Stimulated activated CD4-positive, alpha-beta T cell treated with anti-CD3 and anti-CD28 coated beads, Interleukin-2, amount 100 ng/mL, for 24 hours (primary cell): ENCODE data around the gene NIFK.
"Not testable (repeated sequence)": the region's sequence is repeated elsewhere in the genome, so short reads cannot be mapped to it uniquely, and the experiment has no call there.

ENCODE experiments used
- DNase-seq, 2 donors: peaks; one replicate each; pipeline ENCODE4 v3.0.0-alpha.2; 2020

Gene NIFK

DNA sequence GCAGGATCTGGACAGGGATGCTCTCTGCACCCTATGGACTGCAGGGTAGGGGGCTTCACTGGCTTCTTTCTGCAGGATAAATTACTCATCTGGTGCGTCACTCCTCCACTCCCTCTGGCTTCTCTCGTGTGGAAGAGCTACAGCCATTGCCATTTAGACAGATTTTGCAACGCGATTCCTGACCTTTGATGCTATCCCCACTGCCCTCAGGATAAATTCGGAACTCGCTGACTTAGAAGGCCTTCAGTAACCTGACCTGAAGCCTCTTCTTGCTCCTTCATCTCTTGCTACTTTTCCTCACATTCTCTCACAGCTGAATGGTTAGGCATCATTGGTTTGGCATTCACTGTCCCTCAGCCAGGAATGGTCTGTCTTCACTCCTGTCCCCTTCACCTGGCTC lies 5.3 kb downstream of the NIFK start:
- DNase-seq = no peak

DNA sequence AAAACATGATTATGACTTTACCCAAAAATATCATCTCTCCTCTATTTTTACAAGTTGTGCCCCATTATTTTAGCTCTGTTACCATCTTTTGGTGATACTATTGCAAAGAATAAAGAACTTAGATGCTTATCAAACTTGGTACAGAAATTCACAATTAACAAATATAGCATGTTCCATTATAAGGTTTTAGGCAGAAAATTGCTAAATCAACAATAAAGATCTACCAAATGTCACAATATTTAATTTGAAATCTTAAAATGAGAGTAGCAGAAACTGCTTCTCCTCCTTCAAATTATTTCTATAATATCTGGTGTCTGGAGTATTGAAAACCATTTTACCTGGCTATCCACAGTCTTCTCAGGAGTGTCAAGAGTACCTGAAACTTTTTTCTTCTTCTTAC lies 8.7 kb downstream of the NIFK start:
- no peak for DNase-seq

- DNase-seq = no peak
Observed at GRCh38 chr2:121727332-121727731, 9.3 kb downstream of the NIFK start.

GRCh38 chr2:121723316-121723715 lies 13.4 kb downstream of the NIFK start:
- DNase-seq = no peak

DNA sequence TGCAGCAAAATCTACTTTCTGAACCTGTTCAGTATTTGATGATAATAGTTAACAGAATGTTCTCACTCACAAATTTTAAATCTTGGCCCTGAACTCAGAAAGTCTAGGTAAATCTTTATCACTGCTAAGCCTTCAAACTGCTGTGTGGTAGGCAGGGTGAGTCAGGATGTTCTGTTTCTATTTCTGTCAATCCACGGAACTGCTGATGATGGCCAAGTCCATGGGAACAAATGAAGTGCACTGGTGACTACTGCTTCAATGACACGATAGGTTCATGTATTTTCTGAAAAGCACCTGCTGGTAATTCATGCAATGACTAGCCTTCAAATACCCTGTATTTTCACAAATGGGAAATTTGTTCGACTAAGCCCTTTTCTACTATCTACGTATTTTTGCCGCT lies 14.2 kb downstream of the NIFK start:
- DNase-seq = no peak

GRCh38 chr2:121721926-121722325 lies 14.7 kb downstream of the NIFK start:
- DNase-seq = no peak

DNA sequence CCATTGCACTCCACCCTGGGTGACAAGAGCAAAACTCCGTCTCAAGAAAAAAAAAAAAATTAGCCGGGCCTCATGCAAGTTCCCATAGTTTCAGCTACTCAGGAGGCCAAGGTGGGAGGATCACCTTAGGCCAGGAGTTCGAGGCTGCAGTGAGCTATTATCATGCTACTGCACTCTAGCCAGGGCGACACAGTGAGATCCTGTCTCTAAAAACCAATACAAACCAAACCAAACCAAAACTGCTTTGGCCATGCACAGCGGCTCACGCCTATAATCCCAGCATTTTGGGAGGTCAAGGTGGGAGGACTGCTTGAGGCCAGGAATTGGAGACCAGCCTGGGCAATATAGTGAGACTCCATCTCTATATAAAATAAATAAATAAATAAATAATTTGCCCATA lies 19.1 kb downstream of the NIFK start:
- DNase-seq = no peak

- DNase-seq = no peak
Observed at GRCh38 chr2:121716126-121716525, 20.5 kb downstream of the NIFK start.

DNA sequence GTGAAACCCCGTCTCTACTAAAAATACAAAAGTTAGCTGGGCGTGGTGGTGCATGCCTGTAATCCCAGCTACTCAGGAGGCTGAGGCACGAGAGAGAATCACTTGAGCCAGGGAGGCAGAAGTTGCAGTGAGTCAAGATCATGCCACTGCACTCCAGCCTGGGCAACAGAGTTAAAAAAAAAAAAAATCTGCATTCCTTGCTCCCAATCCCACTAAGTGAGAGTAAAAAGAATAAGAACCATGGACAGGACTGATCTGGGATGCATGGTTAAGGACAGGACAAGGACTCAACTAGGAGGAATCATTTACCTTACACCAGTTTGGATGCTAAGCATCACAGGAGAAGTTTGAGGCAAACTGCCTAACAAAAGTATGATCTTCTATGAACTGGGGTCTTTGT lies 25.2 kb downstream of the NIFK start:
- DNase-seq = not testable (repeated sequence)

DNA sequence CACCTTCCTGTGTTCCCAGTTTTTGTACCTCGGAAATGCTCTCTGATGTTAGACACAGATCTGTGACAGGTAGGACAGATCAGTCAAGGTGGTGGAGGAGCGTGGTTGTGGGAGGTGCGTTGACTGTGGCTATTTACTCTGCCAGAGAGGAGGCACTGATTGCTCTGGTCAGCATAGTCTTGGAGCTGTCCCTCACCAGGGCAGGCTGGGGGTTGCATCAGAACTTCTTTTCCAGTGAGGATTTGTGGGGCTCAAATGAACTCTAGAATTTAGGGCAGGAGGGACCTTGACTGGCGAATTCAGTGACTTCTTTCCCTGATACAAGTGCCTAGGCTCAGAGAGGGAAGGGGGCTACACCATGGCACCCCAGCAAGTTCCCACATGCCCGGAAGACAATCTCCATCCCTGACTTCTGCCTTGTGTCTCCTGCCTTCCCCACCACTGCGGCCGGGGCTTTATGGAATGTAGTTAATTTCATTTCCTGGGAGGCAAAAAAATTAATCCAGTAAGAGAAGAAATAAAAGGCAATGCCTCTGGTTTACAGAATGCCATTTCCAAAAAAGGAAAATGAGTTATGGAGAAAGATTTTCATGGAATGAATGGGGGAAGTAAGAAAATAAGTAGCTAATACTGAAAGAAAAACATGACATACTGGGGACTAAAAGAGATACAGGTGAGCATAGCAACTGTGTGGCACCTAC lies 26.1 kb downstream of the NIFK start:
- DNase-seq = no peak

DNA sequence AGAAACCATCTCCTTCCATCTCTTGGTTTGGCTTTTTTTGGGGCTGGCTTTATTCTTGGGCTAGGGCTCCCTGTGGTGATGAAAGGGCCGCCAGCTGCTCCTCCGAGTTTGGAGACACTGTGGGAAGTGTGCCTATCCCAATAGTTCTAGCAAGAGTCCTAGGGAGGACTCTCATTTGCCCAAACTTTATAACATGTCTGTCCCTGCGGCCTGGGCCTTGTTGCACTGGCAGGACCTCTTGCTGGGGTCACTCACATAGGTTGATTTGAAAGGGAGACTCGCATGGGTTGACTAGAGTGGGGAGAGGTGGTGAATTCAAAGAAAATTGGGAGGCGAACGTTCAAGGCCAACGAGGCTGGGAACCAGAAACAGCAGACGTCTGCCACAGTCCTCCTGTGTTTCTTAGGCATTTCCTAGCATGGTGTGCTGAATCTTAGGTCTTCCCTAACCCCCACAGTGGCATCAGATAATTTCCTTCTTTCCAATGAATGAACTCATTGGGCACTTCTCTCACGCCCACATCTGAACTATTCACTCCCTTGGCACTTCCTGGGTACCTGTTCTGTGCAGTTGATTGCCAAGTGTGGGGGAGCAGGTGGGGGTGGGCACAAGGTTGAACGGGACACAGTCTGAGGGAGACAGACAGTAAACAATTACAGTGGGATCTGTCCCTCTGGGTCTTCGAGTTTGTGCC lies 26.8 kb downstream of the NIFK start:
- no peak for DNase-seq

DNA sequence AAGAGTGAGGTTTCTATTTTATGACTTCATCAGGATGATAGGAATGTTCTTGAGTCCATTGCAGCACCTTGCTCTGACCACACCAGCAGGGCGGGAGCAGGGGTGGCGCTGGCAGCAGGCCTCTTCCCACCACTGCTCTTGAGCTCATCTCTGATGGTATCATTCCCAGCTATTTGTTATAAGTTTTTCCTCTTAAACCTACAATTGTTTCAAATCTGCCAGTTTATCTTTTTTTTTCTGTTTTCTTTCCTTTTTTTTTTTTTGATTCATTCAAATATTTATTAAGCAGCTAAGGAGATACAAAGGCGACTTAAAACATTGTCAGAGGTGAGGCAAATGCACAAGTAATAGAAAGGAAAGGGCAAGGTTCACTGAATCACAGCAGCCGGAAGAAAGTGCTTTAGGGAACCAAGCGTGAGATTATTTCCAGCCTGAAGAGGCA lies 28.7 kb downstream of the NIFK start:
- DNase-seq = no peak

DNA sequence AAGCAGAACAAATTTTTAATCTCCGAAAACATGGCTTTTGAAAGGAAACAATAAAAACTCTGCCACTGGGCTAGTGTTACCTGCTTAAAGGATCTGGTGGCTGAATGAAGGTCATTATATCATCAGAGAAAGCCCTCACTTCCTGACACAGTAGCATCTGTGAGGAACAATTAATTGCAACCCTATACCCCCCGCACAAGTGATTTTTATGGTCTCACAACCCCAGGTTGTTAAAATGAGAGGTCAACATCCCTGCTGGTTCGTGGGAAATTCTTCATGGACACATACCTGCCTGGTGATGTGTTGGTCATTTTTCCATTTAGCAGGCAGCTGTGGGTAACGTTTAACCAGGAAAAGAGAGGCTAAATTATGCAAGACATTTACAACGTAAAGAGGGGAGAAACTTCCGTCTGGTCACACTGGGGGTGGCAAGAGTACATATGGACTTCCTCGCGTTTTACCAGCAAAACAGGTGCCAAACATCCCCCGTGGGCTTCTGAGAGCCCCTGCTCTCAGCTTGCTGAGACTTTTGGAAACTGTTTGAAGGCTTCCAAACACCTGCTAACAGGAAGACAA lies 29.2 kb downstream of the NIFK start:
- DNase-seq = no peak

DNA sequence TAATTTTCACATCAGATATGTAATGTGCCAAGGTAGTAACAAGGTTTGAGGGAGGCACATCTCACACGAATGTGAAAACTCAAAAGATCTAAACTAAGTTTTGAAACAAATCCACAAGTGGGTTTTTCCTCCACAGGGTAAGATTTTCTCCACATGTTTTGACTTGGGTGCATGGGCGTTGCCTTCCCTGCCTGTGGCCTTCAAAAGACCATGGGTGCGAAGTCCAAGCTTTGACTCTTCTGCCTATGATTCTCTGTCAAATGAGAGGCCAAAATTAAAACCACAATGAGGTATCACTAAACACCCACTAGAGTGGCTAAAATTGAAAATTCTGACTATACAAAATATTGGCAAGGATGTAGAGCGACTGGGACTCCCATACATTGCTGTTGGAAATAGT lies 30.7 kb downstream of the NIFK start:
- DNase-seq = no peak

GRCh38 chr2:121705390-121705789 lies 31.3 kb downstream of the NIFK start:
- DNase-seq = no peak

DNA sequence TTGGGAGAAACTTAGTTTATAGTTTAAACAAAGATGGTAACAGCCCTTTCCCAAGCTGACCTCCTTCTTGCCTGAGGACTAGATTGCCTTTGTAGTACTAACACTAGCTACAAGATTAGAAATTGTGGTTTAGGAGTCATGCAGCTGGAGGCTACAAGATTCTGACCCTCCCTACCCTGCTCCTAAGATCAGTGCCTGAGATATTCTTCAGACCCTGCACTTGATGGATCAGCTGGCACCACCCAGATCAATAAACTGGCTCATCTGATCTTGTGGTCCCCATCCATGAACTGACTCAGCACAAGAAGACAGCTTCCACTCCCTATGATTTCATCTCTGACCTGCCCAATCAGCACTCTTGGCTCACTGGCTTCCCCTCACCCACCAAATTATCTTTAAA lies 34.9 kb downstream of the NIFK start:
- DNase-seq = not testable (repeated sequence)

- DNase-seq = peak; percentile 79 to 80
Observed at GRCh38 chr2:121699421-121700333, 37.0 kb downstream of the NIFK start.

- DNase-seq = no peak
Observed at GRCh38 chr2:121698318-121698930, 38.3 kb downstream of the NIFK start.

GRCh38 chr2:121697108-121697631 lies 39.5 kb downstream of the NIFK start:
- DNase-seq = no peak

DNA sequence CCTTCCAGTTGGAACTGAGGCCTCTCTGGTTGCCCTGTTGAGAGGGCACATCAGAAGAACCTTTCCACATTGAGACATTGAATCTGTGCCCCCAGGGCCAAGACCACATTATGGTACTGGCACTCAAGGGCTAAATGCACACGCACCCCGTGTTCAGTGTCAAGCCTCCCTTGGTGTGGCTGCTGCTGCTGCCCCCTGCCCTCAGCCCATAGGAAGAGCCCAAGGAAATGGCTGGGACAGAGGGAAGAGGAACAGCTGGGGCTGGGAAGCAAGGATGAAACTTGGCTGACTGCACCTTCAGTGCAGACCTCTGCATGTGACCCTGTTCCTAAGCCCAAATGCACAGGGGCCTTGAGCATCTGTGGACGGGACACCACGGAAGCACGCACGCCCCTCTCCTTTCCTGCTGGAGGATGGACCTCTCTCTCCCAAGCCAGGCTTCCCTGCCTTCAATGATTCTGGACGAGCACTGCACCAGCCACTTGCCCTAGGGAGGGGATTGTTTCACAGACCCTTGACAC lies 40.2 kb downstream of the NIFK start:
- DNase-seq = no peak

DNA sequence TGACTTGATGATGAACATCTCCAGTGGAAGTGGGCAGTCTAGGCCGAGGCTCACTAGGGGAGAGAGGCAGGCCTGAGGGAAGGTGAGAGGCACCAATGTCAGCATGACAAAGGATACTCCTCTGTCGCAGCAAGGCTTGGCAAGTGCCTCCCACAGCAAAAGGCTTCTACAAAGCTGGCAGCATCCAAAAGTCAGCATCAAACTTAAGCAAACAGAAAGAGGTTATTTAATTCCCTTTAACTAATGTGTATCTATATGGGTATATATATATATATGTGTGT lies 41.6 kb downstream of the NIFK start:
- no peak for DNase-seq

- no peak for DNase-seq
Observed at GRCh38 chr2:121694398-121695170, 42.1 kb downstream of the NIFK start.
